ENCODE results near the gene FGGY.

DNA sequence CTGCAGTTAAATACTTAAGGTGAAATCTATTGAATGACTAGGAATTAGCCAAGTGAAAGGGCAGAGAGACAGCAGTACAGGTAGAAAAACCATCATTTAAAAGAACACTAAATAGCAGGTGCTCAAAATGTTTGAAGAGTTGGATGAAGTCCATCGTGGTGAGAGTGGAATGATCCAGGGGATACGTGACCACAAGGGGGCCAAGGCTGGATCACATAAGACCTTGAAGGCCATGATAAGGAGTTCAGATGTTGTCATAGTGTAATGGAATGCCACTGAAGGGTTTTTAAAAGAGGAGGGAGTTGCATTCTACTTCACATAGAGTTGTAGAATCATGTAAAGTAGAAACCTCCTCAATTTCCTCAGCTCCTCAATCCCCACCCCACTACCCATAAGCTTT lies 483.1 kb downstream of the FGGY start:
- TF ChIP-seq POLR2A (IDR thresholded peaks at IDR 0.05) (no peak), CTCF (IDR thresholded peaks at IDR 0.05) (peak in 1 of 12 donors; percentile 7)
